Loucy (cell line): ENCODE results near the gene DIRAS1.

Experiments used
- CTCF ChIP-seq: fragments of 200-600 bp; sonication (generic); conservative IDR thresholded peaks from 2 replicates; pipeline ENCODE4 v1.5.1; 2014; ENCODE audit warnings: mild to moderate bottlenecking, antibody characterized with exemption, low read length
- EZH2phosphoT487 ChIP-seq: fragments of 200-600 bp; IDR thresholded peaks from 2 replicates; pipeline ENCODE4 v1.6.1; 2018; ENCODE audit warnings: antibody characterized with exemption, mild to moderate bottlenecking, moderate library complexity, borderline replicate concordance

DNA sequence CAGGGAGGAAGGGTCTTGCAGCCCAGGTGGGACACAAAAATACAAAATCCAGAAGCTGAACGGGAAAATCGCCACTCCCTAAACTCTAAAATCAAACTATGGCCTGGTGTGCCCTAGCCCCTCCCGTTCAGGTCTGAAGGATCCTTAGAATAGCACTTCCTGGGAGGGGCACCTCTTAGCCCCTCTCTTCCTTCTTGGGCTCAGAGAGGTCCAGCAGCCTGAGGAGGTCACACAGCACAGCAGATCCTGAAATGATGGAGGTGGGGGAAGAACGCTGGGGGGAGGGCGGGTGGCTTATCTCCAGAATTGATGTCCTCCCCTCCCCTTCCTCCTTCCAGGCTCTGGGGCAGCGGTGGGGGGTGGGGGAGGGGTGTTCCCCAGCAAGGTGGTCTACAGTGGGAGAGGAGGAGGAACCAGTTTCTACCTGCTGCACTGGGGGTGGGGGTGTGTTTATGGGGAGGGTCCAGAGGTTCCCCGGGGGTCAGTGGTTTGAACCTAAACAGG, 1.9 kb downstream of the DIRAS1 start:
- TF ChIP-seq CTCF (no peak), EZH2phosphoT487 (no peak)
